MG63 (cell line): ENCODE data around the gene GPN3. TPM values are rescaled to one million over a fixed set of nuclear protein-coding genes. Genes with fewer than 3 reads are reported as not detected.
A peak's percentile ranks its signal among the peaks of the same experiment; 100 is the strongest.
"Not testable (repeated sequence)": the region's sequence is repeated elsewhere in the genome, so short reads cannot be mapped to it uniquely, and the experiment has no call there.

Experiments
- DNase-seq: peaks from one replicate; pipeline ENCODE4 v3.0.0-alpha.2; 2020
- H3K27me3 ChIP-seq: fragments of 250-450 bp; sonication (Bioruptor Pico); 2 replicates; pipeline ENCODE4 v1.5.1; 2020; ENCODE audit warnings: mild to moderate bottlenecking, moderate library complexity
- H3K36me3 ChIP-seq: fragments of 250-450 bp; sonication (Bioruptor Pico); 2 replicates; pipeline ENCODE4 v1.5.1; 2020; ENCODE audit warnings: mild to moderate bottlenecking, moderate library complexity
- H3K4me3 ChIP-seq: fragments of 250-450 bp; sonication (Bioruptor Pico); 2 replicates; pipeline ENCODE4 v1.5.1; 2020; ENCODE audit warnings: mild to moderate bottlenecking, moderate library complexity
- H3K9me3 ChIP-seq: fragments of 250-450 bp; sonication (Bioruptor Pico); 2 replicates; pipeline ENCODE4 v1.5.1; 2020; ENCODE audit warnings: mild to moderate bottlenecking, moderate library complexity
- total RNA-seq: library from RNA; depleted of rRNA; stranded (reverse); fragments of >200 nt; shearing (Covaris generic); gene quantifications from 2 replicates; pipeline ENCODE4 v1.2.3, GENCODE V29; 2014; ENCODE audit warnings: low replicate concordance; rRNA removed

Gene GPN3
- 17.5 and 38.0 TPM in 2 replicates for total RNA-seq

DNA sequence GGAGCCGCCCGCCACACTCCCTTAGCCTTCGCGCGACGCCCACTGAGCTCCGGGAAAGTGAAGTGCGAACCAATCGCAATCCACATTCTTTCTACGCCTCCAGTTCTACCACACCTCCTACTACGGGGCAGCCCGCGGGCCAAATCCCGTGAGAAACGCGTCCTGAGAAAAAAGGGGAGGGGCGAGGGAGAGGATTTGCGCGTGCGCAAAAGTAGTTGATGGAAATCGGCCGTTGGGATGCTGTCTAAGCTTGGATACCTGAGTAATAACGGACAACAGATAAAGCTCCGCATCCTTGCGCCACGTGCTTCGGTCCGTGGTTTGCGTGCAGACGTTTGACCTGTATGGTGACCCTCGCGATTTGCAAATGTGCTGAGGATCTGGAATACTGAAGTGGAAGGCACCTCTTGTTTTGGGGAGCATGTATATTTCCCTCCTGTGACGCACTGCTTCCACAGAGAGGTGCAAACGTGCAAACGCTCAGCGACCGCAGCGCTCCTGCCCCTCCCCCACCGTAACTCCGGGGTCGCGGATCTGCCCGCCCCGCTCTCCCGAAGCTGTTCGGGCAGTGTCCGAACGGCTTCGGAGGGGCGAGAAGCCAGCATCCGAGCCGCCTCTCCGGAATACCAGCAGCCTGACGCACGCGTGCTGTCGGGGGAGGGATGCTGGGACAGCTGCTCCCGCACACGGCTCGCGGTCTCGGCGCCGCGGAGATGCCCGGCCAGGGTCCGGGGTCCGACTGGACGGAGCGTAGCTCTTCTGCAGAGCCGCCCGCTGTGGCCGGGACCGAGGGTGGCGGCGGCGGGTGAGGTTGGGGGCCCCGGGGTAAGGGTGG, at the start of gene GPN3, which contains the start of gene FAM216A:
Gene GPN3, minus strand, starts transcription at position 44 of the 835 bp plus-strand sequence. CDS start 54 bp downstream, outside the sequence.
Gene FAM216A, plus strand, starts transcription at position 632 of the 835 bp plus-strand sequence. Its CDS starts 31 bp downstream, at position 663.
- Histone ChIP-seq H3K27me3 (no peaks in the 10 kb centered on the region), H3K4me3 (peak within 1 kb of the TSS; percentile 87), H3K9me3 (no peaks in the 10 kb centered on the region), H3K36me3 (peaks cover 12% of the 10 kb centered on the region)
- peak; percentile 96 for DNase-seq

GRCh38 chr12:110516995-110517394, 48.9 kb upstream of the GPN3 start:
- no peak for DNase-seq
- no peak overlapping the region for H3K4me3 ChIP-seq
- no peaks in the 10 kb centered on the region; the same call in 1 of the 2 replicates for H3K27me3 ChIP-seq
- H3K9me3 ChIP-seq: no peaks in the 10 kb centered on the region
- H3K36me3 ChIP-seq: no peaks in the 10 kb centered on the region

- DNase-seq: no peak
- H3K27me3 ChIP-seq: no peaks in the 10 kb centered on the region; the same call in 1 of the 2 replicates
- no peaks in the 10 kb centered on the region for H3K9me3 ChIP-seq
- no peak overlapping the region for H3K4me3 ChIP-seq
- no peaks in the 10 kb centered on the region for H3K36me3 ChIP-seq
These were observed 46.3 kb upstream of the GPN3 start for GRCh38 chr12:110514363-110514762.

GRCh38 chr12:110513842-110514241, 45.8 kb upstream of the GPN3 start:
- Histone ChIP-seq H3K9me3 (no peaks in the 10 kb centered on the region), H3K27me3 (no peaks in the 10 kb centered on the region; the same call in 1 of the 2 replicates), H3K4me3 (no peak overlapping the region), H3K36me3 (no peaks in the 10 kb centered on the region)
- no peak for DNase-seq

DNA sequence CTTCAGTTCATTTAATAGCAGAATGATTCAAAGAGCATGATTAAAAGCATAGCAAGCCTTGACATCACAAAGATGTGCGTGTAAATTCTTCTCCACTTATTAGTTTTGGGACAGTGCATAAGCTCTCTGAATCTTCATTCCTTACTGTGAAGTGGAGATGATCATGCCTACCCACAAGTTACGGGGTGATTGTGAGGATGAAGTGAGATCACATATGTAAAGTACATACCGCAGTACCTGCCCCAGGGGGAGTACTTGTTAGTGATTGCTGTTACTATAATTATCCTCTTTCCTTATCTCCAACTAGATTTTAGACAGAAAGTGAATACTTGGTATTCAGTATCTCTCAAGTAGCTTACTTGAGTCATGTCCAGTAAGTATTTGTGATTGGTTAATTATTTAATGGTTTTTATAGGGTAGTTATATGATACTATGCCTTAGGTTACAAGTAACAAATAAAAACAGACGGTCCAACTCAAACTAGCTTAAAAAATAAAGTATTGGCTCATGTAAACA, 40.1 kb upstream of the GPN3 start:
- Histone ChIP-seq H3K9me3 (no peaks in the 10 kb centered on the region), H3K36me3 (no peaks in the 10 kb centered on the region), H3K4me3 (no peak overlapping the region), H3K27me3 (no peaks in the 10 kb centered on the region)
- DNase-seq: no peak

DNA sequence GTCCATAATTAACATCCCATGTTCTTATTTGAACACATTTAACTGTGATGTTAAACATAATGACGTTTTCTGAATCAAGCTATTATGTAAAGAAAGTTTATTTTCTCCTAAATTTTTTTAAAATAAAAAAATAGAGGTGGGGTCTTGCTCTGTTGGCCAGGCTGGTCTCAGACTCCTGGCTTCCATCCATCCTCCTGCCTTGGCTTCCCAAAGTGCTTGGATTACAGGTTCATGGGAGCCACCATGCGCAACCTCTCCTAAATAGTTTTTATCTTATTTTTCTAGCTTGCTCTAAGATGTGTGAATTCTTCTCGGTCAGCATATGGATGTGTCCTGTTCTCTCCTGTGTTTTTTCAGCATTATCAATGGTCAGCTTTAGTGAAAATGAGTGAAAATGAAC, 37.3 kb upstream of the GPN3 start:
- no peak for DNase-seq
- H3K9me3 ChIP-seq: no peaks in the 10 kb centered on the region

DNA sequence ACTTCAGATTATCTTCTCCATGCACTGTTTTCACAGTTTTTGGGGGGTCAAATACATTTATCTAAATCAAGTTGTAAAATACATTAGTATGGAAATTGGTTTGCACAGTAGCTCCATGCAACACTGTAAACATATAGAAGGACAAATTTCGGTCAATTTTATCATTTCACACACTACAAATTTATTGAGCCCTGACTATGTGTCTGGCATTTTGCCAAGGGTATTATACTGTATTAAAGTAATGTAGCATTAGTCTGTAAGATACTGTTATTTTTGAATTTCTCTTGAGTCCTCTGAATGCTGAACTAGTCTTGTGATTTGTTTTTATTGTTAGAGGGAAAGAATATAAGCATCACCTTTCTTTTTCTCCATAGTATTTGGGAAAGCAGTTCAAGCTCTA, 35.4 kb upstream of the GPN3 start:
- no peaks in the 10 kb centered on the region for H3K27me3 ChIP-seq
- no peak for DNase-seq
- peaks cover 8% of the 10 kb centered on the region for H3K36me3 ChIP-seq
- no peaks in the 10 kb centered on the region for H3K9me3 ChIP-seq
- H3K4me3 ChIP-seq: no peak overlapping the region

More for the DNA sequence above, 37.3 kb upstream of the GPN3 start:
- Histone ChIP-seq H3K4me3 (no peak overlapping the region), H3K27me3 (no peaks in the 10 kb centered on the region), H3K36me3 (no peaks in the 10 kb centered on the region)

DNA sequence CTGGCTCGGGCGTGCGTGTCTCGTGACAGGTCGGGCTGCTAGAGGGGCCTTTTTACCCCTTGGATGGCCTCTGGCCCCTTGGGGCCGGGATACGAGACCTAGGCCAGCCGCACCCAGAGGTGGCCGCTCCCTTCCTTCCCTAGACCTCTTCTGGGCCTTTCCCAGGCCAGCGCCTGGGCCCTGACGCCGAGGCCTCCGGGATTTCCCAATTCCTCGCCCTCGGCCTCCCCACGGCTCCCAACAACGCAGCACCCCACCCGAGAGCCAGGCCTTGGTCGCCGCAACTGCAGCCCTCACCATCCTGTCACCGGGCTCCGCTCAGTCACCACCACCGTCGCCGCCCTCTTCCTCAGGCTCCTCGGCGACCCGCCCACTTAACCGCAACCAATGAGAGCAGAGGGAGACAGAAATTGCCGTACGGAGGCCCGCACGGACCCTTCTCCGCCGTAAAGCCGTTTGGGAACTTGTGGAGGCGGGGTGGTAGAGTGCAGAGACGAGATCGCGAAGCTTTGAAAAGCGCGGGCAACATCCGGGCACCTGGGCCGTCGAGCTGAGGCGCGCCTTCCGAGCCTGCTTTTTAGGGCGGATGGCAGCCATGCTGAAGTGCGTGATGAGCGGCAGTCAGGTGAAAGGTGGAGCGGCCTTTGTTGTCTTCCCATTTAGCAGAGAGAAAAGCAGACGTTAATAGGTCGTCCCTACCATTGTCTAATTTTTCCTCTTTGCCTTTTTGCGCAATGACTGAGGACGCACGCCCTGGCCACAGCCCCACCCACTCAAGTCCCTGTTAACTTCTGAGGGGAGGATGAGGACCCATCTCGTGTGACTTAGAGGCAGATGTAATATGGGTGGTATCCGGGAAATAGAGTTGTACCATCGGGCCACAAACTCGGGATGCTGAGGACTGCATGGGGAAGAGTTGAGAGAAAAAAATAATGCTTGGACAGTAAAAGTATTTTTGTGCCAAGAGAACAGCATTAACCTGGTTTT, 34.0 kb upstream of the GPN3 start, which contains the start of the genes RAD9B and VPS29:
Gene RAD9B, plus strand, starts transcription at position 580 of the 987 bp plus-strand sequence. Its CDS starts 7 bp downstream, at position 587.
Gene VPS29, minus strand, starts transcription at position 360 of the 987 bp plus-strand sequence. Its CDS starts 60 bp downstream, at position 300.
- Histone ChIP-seq H3K36me3 (peaks cover 13% of the 10 kb centered on the region), H3K9me3 (no peaks in the 10 kb centered on the region), H3K27me3 (no peaks in the 10 kb centered on the region), H3K4me3 (peak within 1 kb of the TSS; percentile 76)
- peak; percentile 99 for DNase-seq

DNA sequence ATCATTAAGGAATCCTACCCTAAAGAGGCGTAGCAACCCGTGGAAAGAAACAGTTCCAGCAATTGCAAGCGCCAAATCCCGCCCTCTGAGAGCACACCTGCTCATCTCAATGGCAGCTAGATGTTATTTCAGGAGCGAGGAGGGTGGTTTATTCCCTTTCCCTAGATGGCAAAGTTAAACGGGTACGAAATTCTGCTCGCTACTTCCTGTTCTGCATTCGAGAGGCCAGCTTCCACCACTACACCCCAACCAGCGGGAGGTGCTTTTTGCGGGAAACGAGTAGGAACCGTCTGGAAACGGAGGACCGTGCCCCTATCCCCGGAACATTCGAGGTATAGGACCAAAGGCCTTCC, 33.3 kb upstream of the GPN3 start:
- DNase-seq: peak; percentile 53
- Histone ChIP-seq H3K9me3 (no peaks in the 10 kb centered on the region), H3K27me3 (no peaks in the 10 kb centered on the region), H3K36me3 (peaks cover 18% of the 10 kb centered on the region), H3K4me3 (peak overlapping the region; percentile 76)

DNA sequence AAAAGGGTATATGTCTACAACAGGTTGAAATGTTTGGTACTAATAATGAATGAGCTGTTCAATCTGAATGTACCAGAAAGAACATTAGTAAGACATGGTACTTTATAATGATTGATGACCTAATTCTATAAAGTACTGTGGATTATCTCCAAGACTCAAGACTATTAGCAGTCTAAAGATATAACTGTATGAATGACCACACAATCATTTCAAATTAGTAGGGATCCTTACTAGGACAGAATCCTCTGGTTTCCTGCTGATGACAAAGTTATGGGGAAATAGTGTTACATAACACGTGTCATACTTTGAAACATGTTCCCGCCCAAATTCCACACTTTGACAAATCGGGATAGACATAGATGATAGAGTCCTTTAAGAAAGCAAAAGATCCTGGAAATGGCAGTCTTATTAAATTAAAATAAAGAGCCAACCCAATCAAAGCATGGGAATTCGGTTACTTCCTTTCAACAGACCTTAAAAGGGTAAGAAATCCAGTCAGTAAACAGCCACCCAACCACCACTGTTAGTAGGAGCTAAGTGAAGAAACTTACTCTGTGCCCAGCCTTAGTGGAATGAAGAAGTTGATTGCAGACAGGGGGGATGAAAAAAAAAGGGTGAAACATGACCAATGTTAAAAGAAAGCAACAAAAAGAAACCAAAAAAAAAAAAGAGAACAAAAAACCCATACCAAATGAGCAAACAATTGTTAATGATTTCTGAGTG, 31.1 kb upstream of the GPN3 start:
- Histone ChIP-seq H3K36me3 (peaks cover 40% of the 10 kb centered on the region), H3K27me3 (no peaks in the 10 kb centered on the region), H3K4me3 (no peak overlapping the region), H3K9me3 (no peaks in the 10 kb centered on the region)
- DNase-seq: no peak

GRCh38 chr12:110475426-110475825, 7.4 kb upstream of the GPN3 start:
- Histone ChIP-seq H3K27me3 (no peaks in the 10 kb centered on the region), H3K36me3 (peaks cover 16% of the 10 kb centered on the region)
- DNase-seq: no peak

DNA sequence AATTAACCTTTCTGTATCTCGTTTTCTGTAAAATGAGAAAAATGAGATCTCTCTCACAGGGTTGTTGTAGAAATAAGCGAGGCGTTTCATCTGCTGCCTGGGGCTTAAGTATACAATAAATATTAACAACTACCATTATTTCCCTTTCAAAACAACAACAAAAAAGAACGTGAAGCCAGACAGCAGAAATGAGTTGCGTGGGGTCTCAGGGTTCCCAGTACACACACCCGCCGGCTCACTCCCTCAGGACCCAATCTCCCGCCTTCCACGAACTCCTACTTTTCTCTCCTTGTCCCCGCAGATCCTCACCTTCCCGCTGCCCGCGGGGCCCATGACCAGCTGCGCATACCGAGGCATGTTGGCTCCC, 227 bp downstream of the GPN3 start:
- Histone ChIP-seq H3K4me3 (peak overlapping the region; percentile 87), H3K9me3 (no peaks in the 10 kb centered on the region), H3K36me3 (peaks cover 8% of the 10 kb centered on the region; the same call in 1 of the 2 replicates), H3K27me3 (no peaks in the 10 kb centered on the region)
- no peak for DNase-seq

More at GRCh38 chr12:110475426-110475825, 7.4 kb upstream of the GPN3 start:
- H3K9me3 ChIP-seq: no peaks in the 10 kb centered on the region
- no peak overlapping the region for H3K4me3 ChIP-seq

DNA sequence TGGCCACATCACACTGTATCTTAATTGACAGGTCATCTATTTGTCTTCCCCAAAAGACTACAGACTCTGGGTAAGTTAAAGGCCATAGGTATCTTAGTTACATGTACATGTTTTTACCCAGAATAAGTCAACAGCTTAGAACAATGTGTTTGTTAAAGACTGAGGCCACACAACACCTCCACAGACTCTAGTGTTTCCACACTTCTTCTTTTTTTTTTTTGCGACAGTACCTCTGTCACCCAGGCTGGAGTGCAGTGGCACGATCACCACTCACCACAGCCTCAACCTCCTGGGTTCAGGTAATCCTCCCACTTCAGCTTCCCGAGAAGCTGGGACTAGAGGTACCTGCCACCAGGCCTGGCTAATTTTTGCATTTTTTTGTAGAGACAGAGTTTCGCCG, 1.3 kb downstream of the GPN3 start:
- peaks cover 5% of the 10 kb centered on the region; the same call in 1 of the 2 replicates for H3K36me3 ChIP-seq
- no peak for DNase-seq
- H3K27me3 ChIP-seq: no peaks in the 10 kb centered on the region
- no peaks in the 10 kb centered on the region for H3K9me3 ChIP-seq
- peak overlapping the region; percentile 87; the same call in 1 of the 2 replicates for H3K4me3 ChIP-seq

- H3K36me3 ChIP-seq, H3K4me3 ChIP-seq, DNase-seq, H3K27me3 ChIP-seq, H3K9me3 ChIP-seq: not testable (repeated sequence)
These were observed 2.3 kb downstream of the GPN3 start for GRCh38 chr12:110465765-110466164.

- H3K27me3 ChIP-seq: no peaks in the 10 kb centered on the region
- H3K4me3 ChIP-seq: no peak overlapping the region
- DNase-seq: no peak
- H3K9me3 ChIP-seq: no peaks in the 10 kb centered on the region
- H3K36me3 ChIP-seq: peaks cover 7% of the 10 kb centered on the region; the same call in 1 of the 2 replicates
These were observed 3.0 kb downstream of the GPN3 start for GRCh38 chr12:110465024-110465423.

DNA sequence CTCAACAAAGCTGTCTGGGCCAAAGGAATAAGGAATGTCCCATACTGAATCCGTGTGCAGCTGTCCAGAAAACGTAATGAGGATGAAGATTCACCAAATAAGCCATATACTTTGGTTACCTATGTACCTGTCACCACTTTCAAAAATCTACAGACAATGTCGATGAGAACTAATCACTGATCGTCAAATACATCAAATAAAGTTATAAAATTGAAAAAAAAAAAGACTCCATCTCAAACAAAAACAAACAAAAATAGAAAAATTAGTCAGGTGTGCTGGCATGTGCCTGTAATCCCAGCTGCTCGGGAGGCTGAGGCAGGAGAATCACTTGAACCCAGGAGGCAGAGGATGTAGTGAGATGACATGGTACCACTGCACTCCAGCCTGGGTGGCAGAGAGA, 6.9 kb downstream of the GPN3 start:
- not testable (repeated sequence) for H3K36me3 ChIP-seq, DNase-seq, H3K27me3 ChIP-seq, H3K9me3 ChIP-seq, H3K4me3 ChIP-seq
